Hematopoietic multipotent progenitor cell treated with erythropoietin and hydrocortisone succinate and interleukin-3 and kit ligand, for 8 days (in vitro differentiated cells): Measurements from ENCODE around the gene GABARAPL2.
"Not testable (repeated sequence)": the region's sequence is repeated elsewhere in the genome, so short reads cannot be mapped to it uniquely, and the experiment has no call there.

ENCODE experiments used
- DNase-seq: peaks from one replicate; pipeline ENCODE4 v3.0.0-alpha.2; 2015

The GABARAPL2 gene

GRCh38 chr16:75566040-75566757, at the start of gene GABARAPL2:
TSS of gene GABARAPL2 (plus strand) at chr16:75566379. CDS start at chr16:75566487, 108 bp downstream.
- peak; percentile 88 for DNase-seq

- no peak for DNase-seq
These were observed 47.0 kb upstream of the GABARAPL2 start for GRCh38 chr16:75519175-75519574.

DNA sequence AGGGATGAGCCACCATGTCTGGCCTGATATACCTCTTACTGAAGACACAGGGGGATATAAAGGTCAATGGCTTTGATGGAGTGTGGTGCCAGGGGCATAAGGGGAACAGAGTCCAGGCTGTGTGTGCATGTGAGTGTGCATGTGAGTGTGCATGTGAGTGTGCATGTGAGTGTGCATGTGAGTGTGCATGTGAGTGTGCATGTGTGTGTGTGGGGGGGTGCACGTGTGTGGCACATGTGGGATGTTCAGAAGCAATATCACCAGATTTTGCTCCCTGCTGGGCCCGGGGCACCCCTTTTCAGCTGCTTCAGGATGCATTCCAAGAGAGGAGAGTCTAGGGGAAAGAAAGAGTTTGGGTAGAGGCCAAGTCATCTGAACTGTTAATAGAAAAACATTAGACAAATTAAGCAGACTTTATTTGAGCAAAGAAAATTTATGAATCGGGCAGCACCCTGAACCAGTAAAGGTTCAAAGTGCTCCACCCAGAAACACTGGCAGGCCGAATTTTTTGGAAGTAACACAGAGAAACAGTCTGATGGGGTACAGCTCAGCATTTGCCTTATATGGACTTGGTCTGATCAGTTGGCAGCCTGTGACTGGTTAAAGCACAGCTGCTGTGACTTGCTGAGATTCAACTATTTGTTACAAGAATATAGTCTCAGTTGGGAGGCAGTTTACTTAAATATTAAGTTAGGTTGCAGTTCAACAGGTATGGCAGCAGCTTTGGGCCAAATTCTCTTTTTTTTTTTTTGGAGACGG, 40.0 kb upstream of the GABARAPL2 start:
- no peak for DNase-seq

DNA sequence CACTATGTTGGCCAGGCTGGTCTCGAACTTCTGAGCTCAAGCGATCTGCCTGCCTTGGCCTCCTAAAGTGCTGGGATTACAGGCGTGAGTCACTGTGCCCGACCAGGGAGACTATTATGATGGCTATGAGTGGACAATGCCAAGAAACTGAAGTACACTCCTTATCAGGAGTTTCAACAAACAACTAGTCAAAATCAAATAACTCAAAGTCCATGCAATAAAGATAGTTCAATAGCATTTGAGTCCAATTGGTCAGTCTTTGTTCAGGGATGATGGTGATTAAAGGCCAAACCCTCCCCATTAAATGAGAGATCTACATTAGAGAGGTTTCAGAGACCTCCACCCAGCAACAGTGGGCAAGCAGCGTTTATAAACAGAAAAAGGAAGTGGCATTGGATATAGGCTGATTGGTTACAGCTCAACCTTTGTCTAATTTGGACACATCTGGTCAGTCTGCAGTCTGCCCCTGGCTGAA, 38.3 kb upstream of the GABARAPL2 start:
- no peak for DNase-seq

DNA sequence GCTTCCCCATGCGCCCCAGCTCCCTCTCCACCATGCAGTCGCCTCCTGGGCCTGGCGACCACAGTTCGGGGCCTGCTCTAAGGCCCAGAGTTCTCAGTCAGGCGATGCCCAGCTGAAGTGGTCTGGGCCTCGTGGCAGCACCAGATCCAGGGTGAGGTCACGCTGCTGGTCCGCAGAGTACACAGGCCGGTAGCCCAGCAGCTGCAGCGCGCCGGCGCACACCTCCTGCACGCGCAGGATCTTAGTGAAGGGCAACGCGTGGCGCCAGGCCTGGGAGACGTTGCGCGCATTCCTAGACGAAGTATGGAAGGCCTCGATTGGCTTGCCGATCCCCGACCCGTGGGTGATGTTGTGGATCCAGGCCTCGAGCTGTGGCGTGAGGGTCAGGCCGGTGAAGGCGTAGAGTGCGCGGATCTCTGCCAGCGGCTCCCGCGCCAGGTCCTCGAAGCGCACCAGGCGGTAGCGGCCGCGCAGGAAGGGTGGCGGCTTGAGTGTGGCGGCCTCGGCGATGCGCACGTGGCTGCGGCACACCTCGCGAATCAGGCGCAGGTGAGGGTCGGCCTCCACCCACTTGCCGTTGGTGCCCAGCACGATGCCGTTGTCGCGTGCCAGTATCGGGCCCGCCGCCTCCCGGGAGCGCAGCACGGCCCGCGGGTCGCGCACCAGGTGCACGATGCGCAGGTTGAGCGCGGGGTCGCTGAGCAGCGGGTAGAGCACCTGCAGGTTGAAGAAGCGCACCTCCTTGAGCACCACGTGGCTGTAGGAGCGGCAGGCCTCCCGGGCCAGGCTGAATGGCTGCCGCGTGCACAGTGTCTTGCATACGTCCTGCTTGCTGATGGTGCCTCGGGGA, 36.9 kb upstream of the GABARAPL2 start:
- DNase-seq: no peak

DNA sequence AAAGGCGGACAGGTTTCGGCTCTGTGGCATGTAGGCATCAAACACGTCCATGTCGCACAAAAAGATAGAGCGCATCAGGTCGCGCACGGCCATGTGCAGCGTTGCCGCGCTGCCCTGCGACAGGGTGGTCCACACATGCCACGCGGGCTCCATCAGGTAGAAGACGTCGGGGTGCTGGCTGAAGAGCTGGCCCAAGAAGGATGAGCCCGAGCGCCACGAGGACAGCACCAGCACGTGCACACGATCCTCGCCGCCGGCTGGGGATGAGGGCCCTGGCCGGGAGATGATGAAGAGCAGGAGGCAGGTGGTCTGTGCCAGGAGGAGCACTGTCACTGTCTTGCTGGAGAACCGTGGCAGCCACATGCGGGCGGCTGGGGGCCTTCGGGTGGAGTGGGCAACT, 36.2 kb upstream of the GABARAPL2 start:
- no peak for DNase-seq

DNA sequence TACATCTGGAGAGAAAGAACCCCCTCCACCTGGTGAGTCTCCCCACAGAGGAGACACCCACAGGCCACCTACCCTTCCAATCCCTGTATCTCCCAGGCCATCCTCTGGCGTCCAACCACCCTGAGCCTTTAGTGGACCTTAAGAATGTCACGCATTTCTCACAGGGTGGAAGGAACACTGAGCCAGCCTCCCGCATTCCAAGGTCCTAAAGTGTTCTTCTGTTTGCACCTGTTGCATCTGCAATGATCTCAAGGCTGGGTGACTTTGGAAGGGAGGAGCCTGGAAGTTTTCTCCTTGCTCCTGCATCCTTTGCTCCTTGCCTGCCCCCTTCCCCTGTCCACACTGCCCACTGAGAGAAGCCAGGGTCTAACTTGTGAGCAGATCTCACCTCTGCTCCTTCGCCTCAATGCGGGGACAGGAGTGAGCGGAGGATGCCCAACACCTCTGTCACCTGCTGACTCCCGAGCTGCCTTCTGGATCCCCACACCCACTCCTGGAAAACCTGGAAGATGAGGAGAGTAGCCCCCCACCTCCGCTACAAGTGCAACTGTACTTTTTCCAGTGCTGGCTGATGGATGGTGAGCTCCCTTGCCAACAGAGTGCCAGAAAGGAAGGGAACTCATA, 33.9 kb upstream of the GABARAPL2 start:
- DNase-seq: no peak

GRCh38 chr16:75532791-75533190, 33.4 kb upstream of the GABARAPL2 start:
- no peak for DNase-seq

DNA sequence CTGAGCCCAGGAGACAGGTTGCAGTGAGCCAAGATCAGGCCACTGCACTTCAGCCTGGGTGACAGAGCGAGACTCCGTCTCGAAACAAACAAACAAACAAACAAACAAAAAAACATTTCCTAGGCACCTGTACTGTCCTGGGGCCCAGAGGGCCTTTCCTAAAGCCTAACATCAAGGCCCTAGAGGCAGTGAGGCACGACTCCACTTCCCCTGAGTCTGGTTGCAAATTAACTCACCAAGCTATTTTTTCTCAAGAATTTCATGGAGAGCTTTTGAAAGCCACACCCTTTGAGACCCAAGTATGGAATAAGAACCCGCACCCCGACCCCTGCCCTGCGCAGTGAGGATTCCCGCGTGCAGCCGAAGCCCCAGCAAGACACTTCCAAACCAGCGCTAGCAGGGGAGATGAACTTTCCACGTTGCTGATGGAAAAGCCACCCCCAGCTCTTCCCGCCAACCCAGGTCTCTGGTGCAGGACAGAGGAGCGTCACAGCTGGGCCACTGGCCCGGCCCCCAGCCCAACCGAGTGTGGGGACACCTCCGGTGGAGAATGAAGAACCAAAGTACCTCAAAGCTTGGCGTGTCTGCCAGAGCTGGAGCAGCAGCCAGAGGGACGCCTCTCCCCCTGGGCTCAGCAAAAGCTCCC, 31.5 kb upstream of the GABARAPL2 start:
- DNase-seq: no peak

- no peak for DNase-seq
These were observed 30.9 kb upstream of the GABARAPL2 start for GRCh38 chr16:75535211-75535843.

DNA sequence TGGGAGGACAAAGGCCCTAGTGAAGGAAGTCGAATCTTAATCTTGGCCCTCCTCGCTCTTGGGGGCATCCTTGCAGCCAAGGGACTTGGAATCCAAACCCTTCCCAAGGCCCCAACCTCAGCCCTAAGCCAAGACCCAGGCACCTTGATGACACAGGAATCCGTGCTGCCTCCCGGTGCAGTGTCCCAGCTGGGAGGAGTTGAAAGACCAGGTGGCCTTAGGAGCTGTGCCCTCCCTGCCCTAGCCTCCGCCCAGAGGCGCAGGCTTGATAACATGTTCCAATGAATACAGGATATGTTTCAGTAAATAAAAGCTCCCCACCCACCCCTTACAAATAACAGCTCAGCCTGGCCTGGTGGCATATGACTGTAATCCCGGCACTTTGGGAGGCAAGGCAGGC, 30.3 kb upstream of the GABARAPL2 start, which contains the start of gene CHST5:
Gene CHST5, minus strand, starts transcription at position 208 of the 400 bp plus-strand sequence. CDS start 5,724 bp downstream, outside the sequence.
- DNase-seq: no peak

DNA sequence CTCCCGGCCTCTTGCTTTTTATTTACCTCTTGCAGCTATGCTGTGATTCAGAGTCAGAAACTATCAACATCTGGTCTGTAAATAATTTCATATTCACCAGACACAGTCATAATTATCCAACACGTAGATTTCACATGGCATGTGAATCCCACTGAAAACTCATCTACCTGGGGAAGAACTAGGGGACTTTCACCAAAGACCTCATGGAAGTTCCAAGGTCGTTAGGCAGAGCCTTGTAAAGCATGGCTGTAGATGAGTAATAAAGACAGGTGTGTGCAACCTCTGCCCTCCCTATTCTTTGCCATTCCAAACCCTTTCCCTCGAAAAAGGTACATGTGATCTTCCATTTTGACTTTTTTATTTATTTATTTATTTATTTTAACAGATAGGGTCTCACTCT, 28.4 kb upstream of the GABARAPL2 start:
- DNase-seq: no peak

GRCh38 chr16:75538882-75539565, 27.2 kb upstream of the GABARAPL2 start:
- not testable (repeated sequence) for DNase-seq

GRCh38 chr16:75541236-75541635, 24.9 kb upstream of the GABARAPL2 start:
- no peak for DNase-seq

DNA sequence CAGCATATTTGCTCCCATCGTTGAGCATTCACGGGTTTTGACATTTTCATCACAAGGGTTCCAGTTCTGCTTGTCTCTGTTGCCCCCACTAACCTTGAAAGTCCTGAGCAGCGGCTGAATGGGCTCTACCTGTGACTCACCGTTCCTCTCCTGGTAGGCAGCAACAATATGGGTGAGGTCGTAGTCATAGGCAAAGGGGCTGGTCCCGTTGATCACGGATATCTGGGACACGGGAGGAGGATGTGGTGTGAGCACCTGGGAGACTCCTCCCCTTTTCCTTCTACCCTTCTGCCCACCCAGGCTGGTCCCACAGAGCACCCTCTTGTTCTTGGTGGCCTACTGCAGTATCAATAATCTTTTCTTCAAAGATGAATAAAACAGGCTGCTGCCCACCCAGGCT, 23.7 kb upstream of the GABARAPL2 start:
- DNase-seq: not testable (repeated sequence)

- not testable (repeated sequence) for DNase-seq
These were observed 20.3 kb upstream of the GABARAPL2 start for GRCh38 chr16:75545879-75546278.

- no peak for DNase-seq
These were observed 19.9 kb upstream of the GABARAPL2 start for GRCh38 chr16:75546293-75546692.

DNA sequence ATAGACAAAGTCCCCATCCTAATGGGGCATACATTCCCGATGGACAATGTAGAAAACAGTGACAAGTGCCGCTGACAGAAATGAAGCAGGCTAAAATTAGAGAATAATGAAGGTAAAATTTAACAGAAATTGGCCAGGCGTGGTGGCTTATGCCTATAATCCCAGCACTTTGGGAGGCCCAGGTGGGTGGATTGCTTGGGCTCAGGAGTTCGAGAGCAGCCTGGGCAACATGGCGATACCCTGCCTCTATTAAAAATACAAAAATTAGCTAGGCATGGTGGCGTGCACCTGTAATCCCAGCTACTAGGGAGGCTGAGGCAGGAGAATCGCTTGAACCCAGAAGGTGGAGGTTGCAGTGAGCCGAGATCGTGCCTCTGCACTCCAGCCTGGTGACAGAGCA, 17.7 kb upstream of the GABARAPL2 start:
- DNase-seq: not testable (repeated sequence)

DNA sequence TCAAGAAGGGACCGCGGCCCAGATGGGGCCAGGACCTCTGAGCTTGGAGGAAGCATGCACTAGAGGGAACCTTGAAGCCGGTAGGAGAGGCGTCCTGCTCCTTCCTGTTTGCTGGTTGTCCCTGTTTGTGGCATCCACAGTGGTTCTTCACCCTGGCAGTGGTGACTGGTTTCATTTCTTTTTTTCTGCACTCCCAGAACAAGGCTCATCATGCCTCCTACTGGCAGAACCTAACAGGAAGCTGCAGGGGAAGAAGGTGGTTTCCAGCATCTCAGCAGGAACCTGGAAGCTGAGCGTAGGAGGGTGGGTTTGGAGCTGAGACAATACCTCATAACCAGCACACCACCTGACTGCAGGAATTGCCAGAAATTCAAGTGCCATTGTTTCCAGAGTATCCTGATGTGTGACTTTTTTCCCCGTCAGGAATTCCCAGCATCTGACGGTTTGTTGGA, 15.9 kb upstream of the GABARAPL2 start:
- peak; percentile 55 for DNase-seq

- DNase-seq: no peak
These were observed 13.2 kb upstream of the GABARAPL2 start for GRCh38 chr16:75552951-75553350.

DNA sequence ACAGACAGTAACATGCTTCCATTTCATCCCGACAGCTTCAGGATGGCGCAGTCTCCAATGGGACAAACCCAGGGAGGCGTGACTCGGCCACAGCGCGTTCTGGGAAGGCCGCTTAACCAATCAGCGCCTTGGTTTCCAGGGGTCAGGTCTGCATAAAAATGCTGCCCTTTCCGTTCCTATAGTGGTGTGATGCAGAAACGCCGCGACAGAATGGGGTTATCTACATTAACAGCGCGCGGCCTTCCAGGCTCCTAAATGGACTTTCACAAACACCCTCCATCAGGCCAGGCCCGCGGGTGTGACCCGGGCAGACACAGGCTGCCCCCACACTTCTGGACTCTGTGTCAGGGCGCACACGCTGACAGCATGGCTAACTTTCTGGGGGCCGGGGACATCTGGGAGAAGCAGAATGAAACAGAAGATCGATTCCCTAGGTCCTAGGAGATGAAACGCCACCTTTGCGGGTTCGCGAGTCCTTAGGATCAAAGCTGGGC, 10.9 kb upstream of the GABARAPL2 start:
- DNase-seq: peak; percentile 87
